Measurements from ENCODE around the gene FDCSP.
"Not testable (repeated sequence)": the region's sequence is repeated elsewhere in the genome, so short reads cannot be mapped to it uniquely, and the experiment has no call there.

FDCSP gene

DNA sequence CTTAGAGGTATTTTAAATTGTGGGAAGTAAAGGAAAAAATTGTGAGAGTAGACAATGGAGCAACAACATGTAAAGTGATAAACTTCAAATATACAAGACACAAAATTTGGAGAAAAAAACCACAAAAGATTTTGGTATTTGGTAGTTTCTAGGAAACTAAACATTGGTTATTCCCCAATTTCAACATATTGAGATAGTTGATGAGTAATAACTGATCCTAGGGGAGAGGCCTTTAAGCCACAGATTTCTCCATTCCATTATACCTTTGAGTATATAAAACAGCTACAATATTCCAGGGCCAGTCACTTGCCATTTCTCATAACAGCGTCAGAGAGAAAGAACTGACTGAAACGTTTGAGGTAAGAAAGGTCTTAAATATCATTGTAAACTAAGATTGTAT, at the start of gene FDCSP:
FDCSP (plus strand) TSS at position 301 of the 400 bp plus-strand sequence. CDS start 5,071 bp downstream, outside the sequence.
- no peak for DNase-seq

DNA sequence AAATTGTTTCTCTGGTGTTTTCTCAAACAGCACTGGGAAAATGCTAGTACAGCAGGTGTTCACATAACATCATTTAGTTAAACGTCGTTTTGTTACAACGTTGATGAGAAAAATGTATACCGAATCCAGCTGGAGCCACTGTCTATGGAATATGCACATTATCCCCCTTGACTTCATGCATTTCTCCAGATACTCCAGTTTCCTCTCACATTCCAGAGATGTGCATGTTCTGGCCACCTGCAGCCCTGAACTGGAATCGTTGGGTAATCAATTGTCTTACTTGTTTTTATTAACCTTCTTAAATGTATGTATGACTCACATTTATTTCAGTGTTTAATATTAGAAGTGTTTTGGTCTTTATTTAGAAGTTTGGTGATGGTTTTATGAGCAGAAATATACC, 48.8 kb upstream of the FDCSP start:
- no peak for DNase-seq

DNA sequence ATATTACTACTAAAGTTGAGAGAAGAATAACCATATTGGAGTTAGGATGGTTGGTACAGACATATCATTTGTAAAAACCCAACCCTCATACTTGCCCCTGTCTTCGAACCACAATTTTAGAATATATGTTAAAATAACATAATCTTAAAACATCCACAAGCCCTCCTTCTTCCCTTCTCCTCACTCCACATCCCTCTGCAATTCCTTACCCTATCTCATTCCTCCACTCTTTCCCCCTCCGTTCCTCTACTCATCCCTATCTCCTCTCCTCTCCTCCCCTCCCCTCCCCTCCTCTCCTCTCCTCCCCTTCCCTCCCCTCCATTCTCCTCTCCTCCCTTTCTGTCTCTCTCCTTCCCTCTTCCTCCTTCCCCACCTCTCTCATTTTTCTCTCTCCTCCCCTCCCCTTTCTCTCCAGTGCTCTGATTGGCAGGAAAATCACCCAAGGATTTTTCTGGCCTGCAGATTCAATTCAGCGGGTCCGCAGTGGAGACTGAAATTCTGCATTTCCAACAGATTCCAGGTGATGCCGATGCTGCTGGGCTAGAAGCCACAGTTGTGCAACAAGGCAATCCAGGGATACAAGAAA, 47.8 kb upstream of the FDCSP start:
- no peak for DNase-seq

DNA sequence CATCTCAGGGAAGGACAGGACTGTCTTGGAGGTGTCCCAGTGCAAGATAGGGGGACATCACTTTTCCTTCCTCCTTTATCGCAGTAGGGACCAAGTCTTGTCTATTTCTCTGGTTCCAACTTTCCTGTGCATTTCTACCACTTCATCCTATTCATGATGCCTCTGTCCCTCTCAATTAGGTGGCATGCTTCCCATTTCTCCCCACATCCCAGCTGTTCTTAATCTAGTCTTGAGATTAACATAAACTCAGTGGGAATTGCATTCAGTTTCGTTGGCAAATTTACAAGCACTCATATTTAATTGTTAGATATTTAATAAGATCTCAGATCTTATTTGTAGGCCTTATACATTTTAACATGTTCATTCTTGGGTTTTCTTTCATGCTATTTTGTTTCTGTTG, 46.1 kb upstream of the FDCSP start:
- DNase-seq = no peak

DNA sequence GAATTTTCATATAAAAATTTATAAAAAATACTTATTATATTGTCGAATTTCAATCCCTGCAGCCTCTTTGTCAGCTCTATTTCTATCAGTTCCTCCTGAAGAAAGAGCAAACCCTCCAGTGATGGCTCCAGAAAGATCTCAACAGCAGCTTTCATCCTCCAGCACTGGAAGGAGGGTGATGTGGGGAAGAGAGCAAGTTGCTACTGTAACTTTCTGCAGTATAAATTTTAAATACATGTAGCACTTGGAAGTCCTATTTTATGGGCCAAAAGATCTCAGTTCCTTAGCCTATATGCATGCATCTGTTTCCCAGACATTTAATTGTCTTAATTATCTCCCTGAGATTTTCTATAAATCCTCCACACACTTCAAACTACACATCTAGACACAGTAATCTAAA, 44.1 kb upstream of the FDCSP start:
- no peak for DNase-seq

GRCh38 chr4:70182517-70183167, 43.3 kb upstream of the FDCSP start:
- no peak for DNase-seq

- no peak for DNase-seq
Measured at GRCh38 chr4:70183168-70183939, 42.6 kb upstream of the FDCSP start.

DNA sequence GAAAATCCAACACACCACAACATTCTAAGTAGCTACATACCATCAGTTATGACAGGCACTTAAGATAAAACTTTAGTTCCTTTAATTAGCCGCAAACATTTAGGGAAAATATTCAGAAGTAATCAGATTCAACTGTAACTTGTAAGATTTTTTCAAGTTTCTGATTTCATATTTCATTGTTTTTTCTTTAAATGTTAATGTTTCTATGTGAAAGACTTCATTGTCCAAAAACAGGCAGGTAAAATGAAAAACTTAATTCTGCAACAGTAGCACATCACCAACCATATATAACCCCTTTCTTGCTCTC, 42.0 kb upstream of the FDCSP start:
- no peak for DNase-seq

GRCh38 chr4:70187216-70187615, 38.7 kb upstream of the FDCSP start:
- DNase-seq = no peak

GRCh38 chr4:70190579-70190978, 35.3 kb upstream of the FDCSP start:
- DNase-seq = no peak

DNA sequence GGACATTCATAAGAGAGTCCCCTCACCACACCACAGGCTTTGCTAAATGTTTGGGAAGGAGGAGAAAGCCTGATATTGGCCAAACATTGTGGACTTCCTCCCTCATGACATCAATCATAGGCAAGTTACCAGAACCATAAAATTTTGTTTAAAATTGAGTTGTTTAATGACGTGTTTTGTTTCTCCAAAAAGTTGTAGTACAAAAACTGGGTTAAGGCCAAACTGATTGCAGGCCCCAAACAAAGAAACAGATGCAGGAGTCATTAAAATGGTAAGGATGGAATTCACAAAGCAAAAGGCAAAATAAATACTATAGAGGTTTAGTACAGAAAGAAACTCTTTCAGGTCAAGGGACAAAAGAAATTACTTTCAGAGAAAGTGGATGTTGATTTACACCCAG, 34.3 kb upstream of the FDCSP start:
- DNase-seq = no peak

DNA sequence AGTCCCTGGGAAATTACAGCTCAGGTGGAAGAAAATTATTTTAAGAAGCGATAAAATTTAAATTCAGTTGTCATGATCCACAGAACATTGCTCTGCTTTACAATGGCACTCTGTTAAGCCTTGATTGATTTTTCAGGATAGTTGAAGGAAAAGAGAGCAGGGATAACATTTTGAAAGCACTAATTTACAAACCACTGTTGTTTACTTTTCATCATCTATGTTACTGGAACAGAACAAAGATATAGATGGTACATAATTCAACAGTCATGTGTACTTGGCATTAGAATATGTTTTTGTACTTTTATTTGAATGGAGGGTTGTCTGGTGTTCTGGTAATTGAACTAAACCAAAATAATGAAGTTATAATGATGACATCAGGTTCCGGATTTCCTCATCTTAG, 33.0 kb upstream of the FDCSP start:
- no peak for DNase-seq

DNA sequence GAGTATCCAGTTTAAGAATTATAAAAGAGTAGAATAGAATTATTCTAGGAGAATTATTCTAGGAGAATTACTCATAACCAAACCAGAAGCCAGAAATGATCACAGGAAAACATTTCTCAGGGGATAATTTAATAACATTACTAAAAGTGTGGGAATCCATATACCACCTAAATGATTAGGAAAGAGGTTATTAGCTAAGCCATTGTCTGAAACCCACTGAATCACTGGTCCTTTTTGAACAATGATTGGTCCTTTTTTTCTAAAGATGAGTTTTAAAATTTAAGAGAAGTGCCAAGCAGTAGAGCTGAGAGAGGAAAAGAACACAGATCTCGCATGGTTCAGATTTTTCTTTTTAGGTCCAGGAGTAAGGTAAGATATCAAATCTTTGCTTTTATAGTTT, 30.5 kb upstream of the FDCSP start, which contains the start of gene ODAM:
ODAM (plus strand) TSS at position 301 of the 400 bp plus-strand sequence. CDS start 819 bp downstream, outside the sequence.
- DNase-seq = no peak

DNA sequence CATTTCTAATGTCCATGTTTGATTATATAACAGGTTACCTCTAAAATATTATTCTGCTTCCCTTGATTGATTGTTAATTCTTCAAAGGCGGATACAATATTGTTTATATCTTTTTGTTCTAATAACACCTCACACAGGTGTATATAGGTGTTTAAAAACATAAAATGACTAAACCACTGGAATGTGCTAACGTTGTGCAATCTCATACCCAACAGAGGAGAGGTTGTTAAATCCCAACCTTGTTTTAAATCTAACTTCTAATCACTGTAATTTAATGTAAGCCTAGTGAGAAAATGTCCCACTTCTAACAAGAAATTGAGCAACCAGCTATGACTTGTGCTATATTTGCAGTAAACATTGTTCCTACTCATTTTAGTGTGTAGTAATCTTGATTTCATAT, 29.1 kb upstream of the FDCSP start:
- DNase-seq = no peak

DNA sequence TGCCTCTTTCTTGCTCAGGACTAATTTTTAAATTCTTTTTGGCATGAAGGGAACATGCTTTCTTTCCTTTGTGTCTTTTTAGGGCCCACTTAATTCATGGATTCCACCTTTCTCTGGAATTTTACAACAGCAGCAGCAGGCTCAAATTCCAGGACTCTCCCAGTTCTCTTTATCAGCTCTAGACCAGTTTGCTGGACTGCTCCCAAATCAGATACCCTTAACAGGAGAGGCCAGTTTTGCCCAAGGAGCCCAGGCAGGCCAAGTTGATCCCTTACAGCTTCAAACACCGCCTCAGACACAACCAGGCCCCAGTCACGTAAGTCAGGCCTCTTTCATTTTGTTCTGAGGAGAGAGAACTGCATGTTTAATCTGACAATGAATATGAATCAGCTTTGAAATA, 28.1 kb upstream of the FDCSP start:
- DNase-seq = no peak

DNA sequence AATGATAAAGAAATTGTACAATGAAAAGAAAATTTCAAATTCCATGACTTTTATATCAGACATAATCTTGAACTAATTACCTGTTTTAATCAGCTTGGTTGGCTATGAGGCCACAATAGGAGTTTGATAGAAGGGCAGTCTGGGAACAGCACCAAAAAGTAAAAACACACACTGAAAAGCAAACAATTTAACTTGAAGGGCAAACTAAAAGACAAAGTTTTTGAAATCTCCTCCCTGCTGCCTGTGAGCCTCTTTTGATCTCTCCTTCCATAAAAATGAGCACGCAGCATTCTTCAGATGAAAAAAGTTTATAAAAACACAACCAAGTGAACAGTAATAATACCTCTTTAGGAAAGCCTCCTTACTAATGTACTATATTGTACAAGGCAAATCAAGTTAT, 22.3 kb upstream of the FDCSP start:
- no peak for DNase-seq

GRCh38 chr4:70212752-70213151, 13.2 kb upstream of the FDCSP start:
- DNase-seq = not testable (repeated sequence)

- DNase-seq = not testable (repeated sequence)
Measured at GRCh38 chr4:70216109-70216508, 9.8 kb upstream of the FDCSP start.

- DNase-seq = not testable (repeated sequence)
Measured at GRCh38 chr4:70216550-70216949, 9.4 kb upstream of the FDCSP start.

GRCh38 chr4:70221389-70221788, 4.5 kb upstream of the FDCSP start:
- not testable (repeated sequence) for DNase-seq

- DNase-seq = not testable (repeated sequence)
Measured at GRCh38 chr4:70221818-70222217, 4.1 kb upstream of the FDCSP start.

GRCh38 chr4:70236125-70236524, 10.2 kb downstream of the FDCSP start:
- DNase-seq = no peak

DNA sequence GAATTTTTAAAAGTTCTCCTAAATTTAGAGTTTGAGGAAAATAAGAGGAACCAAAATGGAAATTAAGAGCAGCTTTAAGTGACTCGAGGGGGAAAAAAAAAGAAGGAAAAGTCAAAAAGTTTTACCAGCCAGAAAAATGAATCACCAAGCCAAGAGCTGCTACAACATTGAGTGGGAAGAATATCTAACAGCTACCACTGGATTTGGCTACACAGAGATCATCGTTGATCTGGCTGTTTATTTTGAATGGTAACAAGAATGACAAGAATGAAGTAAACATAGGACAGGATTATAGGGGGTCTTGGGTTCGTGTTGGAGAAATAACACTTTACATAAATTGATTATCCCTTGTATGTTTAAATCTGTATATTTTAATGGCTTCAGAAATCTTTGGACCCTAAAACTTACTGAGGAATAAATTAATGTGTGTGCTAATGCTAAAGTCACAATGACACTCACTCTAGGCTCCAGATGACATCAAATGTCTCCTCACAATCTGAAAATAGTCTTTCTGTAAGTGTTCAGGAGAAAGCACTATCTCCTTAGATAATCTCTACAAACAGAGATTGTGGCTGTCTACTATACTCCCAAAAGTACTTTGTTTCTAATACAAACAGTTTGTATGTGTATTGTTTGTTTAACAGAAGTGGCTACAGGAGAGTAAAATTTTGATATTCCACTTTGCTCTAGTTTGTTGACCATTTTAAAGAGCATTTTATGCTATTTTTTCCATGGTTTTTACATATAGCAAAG, 13.4 kb downstream of the FDCSP start:
- no peak for DNase-seq
